ENCODE measurements around the gene PRRT4.

DNA sequence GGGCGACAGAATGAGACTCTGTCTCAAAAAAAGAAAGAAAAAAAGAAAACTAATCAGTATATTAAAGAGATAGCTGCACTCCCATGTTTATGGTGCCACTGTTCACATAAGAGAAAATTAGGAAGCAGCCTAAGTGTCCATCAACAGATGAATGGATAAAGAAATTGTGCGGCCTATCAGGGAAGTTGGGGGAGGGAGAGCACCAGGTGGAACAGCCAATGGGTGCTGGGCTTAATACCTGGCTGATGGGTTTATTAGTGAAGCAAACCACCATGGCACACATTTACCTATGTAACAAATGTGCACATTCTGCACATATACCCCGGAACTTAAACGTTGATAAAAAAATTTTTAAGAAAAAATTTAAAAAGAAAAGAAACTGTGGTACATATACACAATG, 9.0 kb upstream of the PRRT4 start:
- TF ChIP-seq CTCF (IDR thresholded peaks at IDR 0.05): no peak
- TF ChIP-seq POLR2A (IDR thresholded peaks at IDR 0.05): no peak

All from right lobe of liver (tissue), 4 donors.